ENCODE measurements around the gene HSPD1. TPM values are rescaled to one million over a fixed set of nuclear protein-coding genes. Genes with fewer than 3 reads are reported as not detected.

HSPD1 gene
- total and polyA plus RNA-seq, 9 donors = 146 to 343 (median 192) TPM

DNA sequence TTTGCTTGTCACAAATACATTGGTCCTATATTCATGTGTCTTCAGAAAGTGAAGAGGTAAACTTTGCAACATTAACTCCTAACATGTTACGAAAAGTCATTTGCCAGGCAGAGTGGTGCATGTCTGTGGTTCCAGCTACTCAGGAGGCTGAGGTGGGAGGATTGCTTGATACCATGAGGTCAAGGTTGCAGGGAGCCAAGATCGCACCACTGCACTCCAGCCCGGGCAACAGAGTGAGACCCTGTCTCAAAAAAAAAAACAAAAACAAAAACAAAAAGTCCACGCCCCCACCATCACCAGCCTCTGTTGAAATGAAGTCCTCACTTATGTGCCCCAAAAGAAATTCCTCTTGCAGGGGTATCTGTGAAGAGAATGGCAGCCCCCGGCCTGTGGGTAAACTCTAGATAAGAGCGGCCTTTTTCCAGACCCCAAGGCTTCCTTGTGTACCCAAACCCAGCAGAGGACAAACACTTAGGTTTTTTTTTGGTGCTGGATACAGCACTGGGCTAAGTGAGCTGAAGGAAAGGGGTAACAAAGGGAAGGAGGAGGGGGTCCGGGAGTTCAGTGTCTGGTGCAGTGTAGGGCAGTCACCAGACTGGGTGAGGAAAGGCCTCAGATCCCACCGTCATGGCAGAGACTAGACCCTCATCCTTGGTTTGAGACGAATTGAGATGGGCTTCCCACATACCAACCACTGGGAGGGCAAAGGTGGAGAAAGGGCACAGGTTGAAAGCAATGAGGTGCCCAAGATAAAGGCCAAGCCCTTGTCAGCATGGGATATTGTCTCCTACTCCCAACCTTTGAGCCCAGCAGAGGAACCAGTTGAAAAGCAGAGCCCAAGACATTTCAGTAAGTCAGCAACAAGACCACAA lies 19.2 kb downstream of the HSPD1 start:
- TF ChIP-seq EP300 (IDR thresholded peaks at IDR 0.05) (no peak), POLR2A (IDR thresholded peaks at IDR 0.05) (no peak), CTCF (IDR thresholded peaks at IDR 0.05) (no peak)
- H3K27me3 ChIP-seq = no peaks in the 10 kb centered on the region
- no peak overlapping the region for H3K4me3 ChIP-seq
- no peaks in the 10 kb centered on the region for H3K4me1 ChIP-seq (ENCODE audit: insufficient read depth)
- no peak for DNase-seq
- H3K9me3 ChIP-seq = no peaks in the 10 kb centered on the region
- WGBS, 3 donors = 77 to 85% (median 80%) methylated on average over 9 of the region's 9 CpGs
- no peaks in the 10 kb centered on the region for H3K36me3 ChIP-seq
- intact Hi-C loops (cut with DNase I) = no loop called here
- H3K27ac ChIP-seq = no peak overlapping the region

DNA sequence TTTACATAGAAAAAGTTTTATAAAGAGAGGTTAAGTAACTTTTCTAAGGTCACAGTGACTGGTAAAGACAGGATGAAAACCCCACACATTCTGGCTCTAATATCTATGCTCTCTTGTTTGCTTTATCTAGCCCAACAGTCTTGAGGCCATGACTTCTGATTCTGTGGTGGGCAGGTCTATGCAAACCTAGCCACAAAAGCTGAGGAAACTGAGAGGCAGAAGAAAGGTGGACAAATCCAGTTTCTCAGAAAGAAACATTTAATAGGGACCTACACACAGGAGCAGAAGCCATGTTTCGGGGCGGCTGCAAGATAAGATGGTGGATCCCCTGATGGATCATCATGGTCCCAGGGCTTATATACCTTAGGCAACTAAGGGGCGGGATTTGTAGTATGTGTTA lies 21.8 kb downstream of the HSPD1 start:
- WGBS, 3 donors = 97 to 99% (median 99%) methylated on average over 3 of the region's 3 CpGs
- H3K4me1 ChIP-seq (ENCODE audit: insufficient read depth) = no peaks in the 10 kb centered on the region
- DNase-seq = no peak
- H3K9me3 ChIP-seq = no peaks in the 10 kb centered on the region
- no peaks in the 10 kb centered on the region for H3K27me3 ChIP-seq
- H3K36me3 ChIP-seq = no peaks in the 10 kb centered on the region
- intact Hi-C loops (cut with DNase I) = no loop called here
- TF ChIP-seq CTCF (IDR thresholded peaks at IDR 0.05) (no peak), POLR2A (IDR thresholded peaks at IDR 0.05) (no peak)
- no peak overlapping the region for H3K27ac ChIP-seq
- H3K4me3 ChIP-seq = no peak overlapping the region

GRCh38 chr2:197472166-197472565 lies 27.5 kb downstream of the HSPD1 start:
- H3K36me3 ChIP-seq = no peaks in the 10 kb centered on the region
- TF ChIP-seq CTCF (IDR thresholded peaks at IDR 0.05) (no peak), EP300 (IDR thresholded peaks at IDR 0.05) (no peak), POLR2A (IDR thresholded peaks at IDR 0.05) (no peak)
- WGBS, 3 donors = 92 to 99% (median 96%) methylated on average over 5 of the region's 5 CpGs

GRCh38 chr2:197464175-197464574 lies 35.5 kb downstream of the HSPD1 start:
- 44 to 67% (median 48%) methylated on average over 1 of the region's 1 CpG for WGBS, 3 donors
- no peak overlapping the region for H3K27ac ChIP-seq

More at GRCh38 chr2:197472166-197472565, 27.5 kb downstream of the HSPD1 start:
- H3K27me3 ChIP-seq = no peaks in the 10 kb centered on the region
- no peaks in the 10 kb centered on the region for H3K4me1 ChIP-seq (ENCODE audit: insufficient read depth)
- H3K4me3 ChIP-seq = no peak overlapping the region
- no peak overlapping the region for H3K27ac ChIP-seq
- H3K9me3 ChIP-seq = no peaks in the 10 kb centered on the region
- no peak for DNase-seq
- intact Hi-C loops (cut with DNase I) = no loop called here

More at GRCh38 chr2:197464175-197464574, 35.5 kb downstream of the HSPD1 start:
- TF ChIP-seq POLR2A (IDR thresholded peaks at IDR 0.05) (no peak), CTCF (IDR thresholded peaks at IDR 0.05) (no peak), EP300 (IDR thresholded peaks at IDR 0.05) (no peak)
- H3K4me3 ChIP-seq = no peak overlapping the region
- H3K4me1 ChIP-seq (ENCODE audit: insufficient read depth) = no peaks in the 10 kb centered on the region
- no peaks in the 10 kb centered on the region for H3K9me3 ChIP-seq
- no peaks in the 10 kb centered on the region for H3K27me3 ChIP-seq
- no peaks in the 10 kb centered on the region for H3K36me3 ChIP-seq
- DNase-seq = no peak
- intact Hi-C loops (cut with DNase I) = loop anchor here in 1 of 4 donors (5.0 kb wide), 1 partner anchor 1648 kb away; no protein-coding TSS in a partner anchor

Data from ovary (tissue), 9 donors.